Vagina (tissue), 2 donors: ENCODE measurements around the gene RBBP8. TPM values are rescaled to one million over a fixed set of nuclear protein-coding genes. Genes with fewer than 3 reads are reported as not detected.
A peak's percentile ranks its signal among the peaks of the same experiment; 100 is the strongest.

Experiments
- DNase-seq, 2 donors: peaks; one replicate each; pipeline ENCODE4 v3.0.0-alpha.2; 2017; ENCODE audit errors: extremely low spot score in 2 of 2
- H3K27ac ChIP-seq: fragments of 200-600 bp; sonication (generic); one replicate; pipeline ENCODE4 v1.5.1; 2019
- H3K27me3 ChIP-seq: fragments of 200-600 bp; sonication (generic); one replicate; pipeline ENCODE4 v1.5.1; 2019
- H3K36me3 ChIP-seq, 2 donors: fragments of 200-600 bp; sonication (generic); one replicate each; pipeline ENCODE4 v1.5.1; 2017 to 2019
- H3K4me1 ChIP-seq: fragments of 200-600 bp; sonication (generic); one replicate; pipeline ENCODE4 v1.5.1; 2019
- H3K4me3 ChIP-seq, 2 donors: fragments of 200-600 bp; sonication (generic); 1 replicate in 1 of 2; 2 replicates in 1 of 2; pipeline ENCODE4 v1.5.1; 2016 to 2019
- H3K9me3 ChIP-seq: fragments of 200-600 bp; sonication (generic); one replicate; pipeline ENCODE4 v1.5.1; 2019
- CTCF ChIP-seq, 3 experiments: fragments of 450-650 bp in 2 of 3; fragments of 200-600 bp in 1 of 3; sonication (generic) in 1 of 3; IDR thresholded peaks; one replicate each; pipeline ENCODE4 v1.5.1; 2017 to 2019; ENCODE audit warnings: antibody characterized with exemption in 3 of 3, mild to moderate bottlenecking in 2 of 3, moderate library complexity in 2 of 3
- POLR2A ChIP-seq, 2 donors: fragments of 450-650 bp; IDR thresholded peaks; one replicate each; pipeline ENCODE4 v1.6.1; 2017; ENCODE audit warnings: antibody characterized with exemption in 2 of 2, mild to moderate bottlenecking in 2 of 2, moderate library complexity in 2 of 2
- POLR2AphosphoS5 ChIP-seq, 2 donors: sonication (generic); formaldehyde crosslinking; IDR thresholded peaks; one replicate each; pipeline ENCODE4 v1.9.0; 2017; ENCODE audit warnings: antibody characterized with exemption in 2 of 2, mild to moderate bottlenecking in 2 of 2, low read depth in 1 of 2; ENCODE audit not compliant: insufficient read depth in 1 of 2
- intact Hi-C: fragments of 100-400 bp; cut with DNase I; formaldehyde crosslinking; loops from one replicate; pipeline ENCODE4 v1.15.1; 2023
- total RNA-seq: library from RNA; depleted of rRNA; stranded (reverse); fragments of >200 nt; gene quantifications from one replicate; pipeline ENCODE4 v1.2.3, GENCODE V29; 2016

The RBBP8 gene
- total RNA-seq, 1 donor from 2014 or later = 28.2 TPM

GRCh38 chr18:22930089-22930713 is 2.9 kb upstream of the RBBP8 start:
- H3K4me3 ChIP-seq = no peak overlapping the region
- no peaks in the 10 kb centered on the region for H3K27me3 ChIP-seq
- TF ChIP-seq POLR2A (IDR thresholded peaks at IDR 0.05) (no peak), CTCF (IDR thresholded peaks at IDR 0.05) (peak; percentile 11 to 59 (median 42)), POLR2AphosphoS5 (IDR thresholded peaks at IDR 0.05; ENCODE audit: insufficient read depth in 1 of 2, low read depth in 1 of 2) (no peak)
- H3K9me3 ChIP-seq = no peaks in the 10 kb centered on the region
- peaks cover 10% of the 10 kb centered on the region for H3K4me1 ChIP-seq
- H3K36me3 ChIP-seq = no peaks in the 10 kb centered on the region
- no peak for DNase-seq
- intact Hi-C loops = no loop called here
- no peak overlapping the region for H3K27ac ChIP-seq

- intact Hi-C loops = no loop called here
- DNase-seq = no peak
- H3K27me3 ChIP-seq = no peaks in the 10 kb centered on the region
Measured at GRCh38 chr18:22932885-22933205, 283 bp upstream of the RBBP8 start.

GRCh38 chr18:22933966-22934423 is 867 bp downstream of the RBBP8 start:
- intact Hi-C loops = no loop called here
- peak overlapping the region; percentile 97 for H3K4me3 ChIP-seq
- peak overlapping the region; percentile 99 for H3K27ac ChIP-seq
- peak in 1 of 2 donors; percentile 90 for DNase-seq
- H3K9me3 ChIP-seq = no peaks in the 10 kb centered on the region
- no peaks in the 10 kb centered on the region for H3K27me3 ChIP-seq
- peaks cover 10% of the 10 kb centered on the region for H3K4me1 ChIP-seq
- no peak for TF ChIP-seq CTCF (IDR thresholded peaks at IDR 0.05)
- no peak for TF ChIP-seq POLR2A (IDR thresholded peaks at IDR 0.05)
- peaks cover 0 to 7% of the 10 kb centered on the region in 2 donors for H3K36me3 ChIP-seq

More at GRCh38 chr18:22932885-22933205, 283 bp upstream of the RBBP8 start:
- peaks cover 10% of the 10 kb centered on the region for H3K4me1 ChIP-seq
- no peak for TF ChIP-seq POLR2A (IDR thresholded peaks at IDR 0.05)
- TF ChIP-seq POLR2AphosphoS5 (IDR thresholded peaks at IDR 0.05; ENCODE audit: insufficient read depth in 1 of 2, low read depth in 1 of 2) = no peak
- no peak for TF ChIP-seq CTCF (IDR thresholded peaks at IDR 0.05)
- peak overlapping the region; percentile 99 for H3K27ac ChIP-seq
- H3K4me3 ChIP-seq = peak overlapping the region; percentile 97
- H3K9me3 ChIP-seq = no peaks in the 10 kb centered on the region
- H3K36me3 ChIP-seq = peaks cover 0 to 1% of the 10 kb centered on the region in 2 donors

- H3K4me3 ChIP-seq = no peak overlapping the region
- H3K9me3 ChIP-seq = no peaks in the 10 kb centered on the region
- TF ChIP-seq POLR2A (IDR thresholded peaks at IDR 0.05) = no peak
- no peak for TF ChIP-seq POLR2AphosphoS5 (IDR thresholded peaks at IDR 0.05; ENCODE audit: insufficient read depth in 1 of 2, low read depth in 1 of 2)
- no peak for TF ChIP-seq CTCF (IDR thresholded peaks at IDR 0.05)
- intact Hi-C loops = no loop called here
- no peak for DNase-seq
- peaks cover 0 to 7% of the 10 kb centered on the region in 2 donors for H3K36me3 ChIP-seq
- H3K4me1 ChIP-seq = peaks cover 10% of the 10 kb centered on the region
- H3K27me3 ChIP-seq = no peaks in the 10 kb centered on the region
- H3K27ac ChIP-seq = peak overlapping the region; percentile 99
Measured at GRCh38 chr18:22934789-22935188, 1.7 kb downstream of the RBBP8 start.

GRCh38 chr18:22935431-22935830 is 2.3 kb downstream of the RBBP8 start:
- H3K36me3 ChIP-seq = peaks cover 0 to 7% of the 10 kb centered on the region in 2 donors
- TF ChIP-seq CTCF (IDR thresholded peaks at IDR 0.05) = no peak
- TF ChIP-seq POLR2A (IDR thresholded peaks at IDR 0.05) = no peak
- TF ChIP-seq POLR2AphosphoS5 (IDR thresholded peaks at IDR 0.05; ENCODE audit: insufficient read depth in 1 of 2, low read depth in 1 of 2) = no peak
- H3K4me1 ChIP-seq = peaks cover 10% of the 10 kb centered on the region
- DNase-seq = no peak
- H3K27me3 ChIP-seq = no peaks in the 10 kb centered on the region
- intact Hi-C loops = no loop called here
- H3K9me3 ChIP-seq = no peaks in the 10 kb centered on the region
- H3K27ac ChIP-seq = no peak overlapping the region
- H3K4me3 ChIP-seq = no peak overlapping the region
